CD4-positive, alpha-beta T cell treated with Interleukin-17A for 4 hours (primary cell): ENCODE results near the gene LCLAT1.

ENCODE experiments used
- DNase-seq: peaks from one replicate; pipeline ENCODE4 v3.0.0-alpha.2; 2020; ENCODE audit warnings: mixed read lengths

Gene LCLAT1

GRCh38 chr2:30649828-30650227, 202.8 kb downstream of the LCLAT1 start:
- DNase-seq = no peak

- DNase-seq = no peak
Measured at GRCh38 chr2:30652271-30652915, 205.3 kb downstream of the LCLAT1 start.

GRCh38 chr2:30653847-30654246, 206.8 kb downstream of the LCLAT1 start:
- no peak for DNase-seq

- no peak for DNase-seq
Measured at GRCh38 chr2:30654404-30654803, 207.4 kb downstream of the LCLAT1 start.

- DNase-seq = no peak
Measured at GRCh38 chr2:30655211-30655610, 208.2 kb downstream of the LCLAT1 start.

GRCh38 chr2:30655660-30656059, 208.6 kb downstream of the LCLAT1 start:
- DNase-seq = no peak

- DNase-seq = no peak
Measured at GRCh38 chr2:30656079-30656478, 209.0 kb downstream of the LCLAT1 start.

GRCh38 chr2:30661173-30662107, 214.4 kb downstream of the LCLAT1 start:
- DNase-seq = no peak

GRCh38 chr2:30662268-30663131, 215.5 kb downstream of the LCLAT1 start:
- DNase-seq = no peak

- DNase-seq = no peak
Measured at GRCh38 chr2:30663321-30663720, 216.3 kb downstream of the LCLAT1 start.

- DNase-seq = no peak
Measured at GRCh38 chr2:30663806-30664205, 216.8 kb downstream of the LCLAT1 start.

- no peak for DNase-seq
Measured at GRCh38 chr2:30664761-30665358, 217.8 kb downstream of the LCLAT1 start.

GRCh38 chr2:30665761-30666265, 218.8 kb downstream of the LCLAT1 start:
- no peak for DNase-seq

GRCh38 chr2:30666266-30666874, 219.3 kb downstream of the LCLAT1 start:
- no peak for DNase-seq

- no peak for DNase-seq
Measured at GRCh38 chr2:30670453-30670852, 223.4 kb downstream of the LCLAT1 start.

GRCh38 chr2:30673127-30673526, 226.1 kb downstream of the LCLAT1 start:
- no peak for DNase-seq

- no peak for DNase-seq
Measured at GRCh38 chr2:30675758-30676157, 228.7 kb downstream of the LCLAT1 start.

GRCh38 chr2:30677231-30677630, 230.2 kb downstream of the LCLAT1 start:
- DNase-seq = no peak

- DNase-seq = no peak
Measured at GRCh38 chr2:30677861-30678385, 230.9 kb downstream of the LCLAT1 start.

GRCh38 chr2:30678410-30679137, 231.5 kb downstream of the LCLAT1 start:
- DNase-seq = no peak
